ENCODE data around the gene SLC12A7.

GRCh38 chr5:1122511-1123294 is 10.8 kb upstream of the SLC12A7 start:
- no peak for TF ChIP-seq YY1 (IDR thresholded peaks at IDR 0.05; ENCODE audit: insufficient read depth, insufficient read length)
- no peak for TF ChIP-seq ZNF274 (IDR thresholded peaks at IDR 0.05; ENCODE audit: low read depth, low read length)

All from NT2/D1 (cell line).